HG03439 (cell line): ENCODE measurements around the gene SLC22A2.
"Not testable (repeated sequence)": the region's sequence is repeated elsewhere in the genome, so short reads cannot be mapped to it uniquely, and the experiment has no call there.

Source experiments
- ATAC-seq: cut with Tn5 transposase; IDR thresholded peaks from one replicate; pipeline ENCODE4 v1.9.1; 2021; ENCODE audit warnings: mild to moderate bottlenecking, moderate library complexity; ENCODE audit not compliant: unreplicated experiment

Gene SLC22A2

DNA sequence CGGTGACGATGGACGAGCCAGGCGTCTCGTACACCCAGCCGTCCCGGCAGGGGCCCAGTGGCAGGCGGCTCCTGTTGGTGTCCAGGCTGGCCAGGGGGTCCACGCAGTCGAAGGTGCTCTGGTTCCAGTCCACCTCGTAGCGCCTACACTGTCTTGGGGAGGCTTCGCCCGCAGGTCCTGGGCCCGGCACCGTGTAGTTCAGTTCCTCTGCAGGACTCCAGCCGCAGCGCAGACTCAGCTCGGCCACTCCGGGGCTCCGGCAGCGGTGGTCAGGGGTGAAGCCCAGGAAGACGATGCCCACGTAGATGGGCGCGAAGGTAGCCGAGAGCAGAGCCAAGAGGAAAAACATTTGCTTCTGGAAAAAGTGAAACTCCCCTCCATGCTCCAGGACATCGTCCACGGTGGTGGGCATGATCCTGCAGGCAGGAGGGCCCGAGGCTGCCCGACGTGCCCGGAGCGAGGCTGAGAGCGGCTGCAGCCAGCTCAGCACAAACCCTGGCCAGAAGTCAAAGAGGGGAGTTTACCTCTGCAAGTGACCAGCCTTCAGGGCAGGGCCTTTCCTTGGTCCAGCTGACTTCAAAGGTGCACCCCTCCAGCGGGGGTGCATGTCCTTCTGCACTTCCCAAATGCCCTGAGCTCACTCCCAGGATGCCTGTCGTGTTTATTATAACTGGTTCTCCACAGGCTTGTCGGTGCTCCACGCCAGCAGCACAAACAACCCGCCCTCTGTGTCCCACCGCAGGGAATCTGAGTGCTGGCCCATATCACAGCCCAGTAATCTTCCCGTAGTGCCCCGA lies at the start of gene SLC22A2:
SLC22A2 (minus strand) TSS at position 476 of the 797 bp plus-strand sequence; CDS start at position 412, 64 bp downstream.
- no peak for ATAC-seq

DNA sequence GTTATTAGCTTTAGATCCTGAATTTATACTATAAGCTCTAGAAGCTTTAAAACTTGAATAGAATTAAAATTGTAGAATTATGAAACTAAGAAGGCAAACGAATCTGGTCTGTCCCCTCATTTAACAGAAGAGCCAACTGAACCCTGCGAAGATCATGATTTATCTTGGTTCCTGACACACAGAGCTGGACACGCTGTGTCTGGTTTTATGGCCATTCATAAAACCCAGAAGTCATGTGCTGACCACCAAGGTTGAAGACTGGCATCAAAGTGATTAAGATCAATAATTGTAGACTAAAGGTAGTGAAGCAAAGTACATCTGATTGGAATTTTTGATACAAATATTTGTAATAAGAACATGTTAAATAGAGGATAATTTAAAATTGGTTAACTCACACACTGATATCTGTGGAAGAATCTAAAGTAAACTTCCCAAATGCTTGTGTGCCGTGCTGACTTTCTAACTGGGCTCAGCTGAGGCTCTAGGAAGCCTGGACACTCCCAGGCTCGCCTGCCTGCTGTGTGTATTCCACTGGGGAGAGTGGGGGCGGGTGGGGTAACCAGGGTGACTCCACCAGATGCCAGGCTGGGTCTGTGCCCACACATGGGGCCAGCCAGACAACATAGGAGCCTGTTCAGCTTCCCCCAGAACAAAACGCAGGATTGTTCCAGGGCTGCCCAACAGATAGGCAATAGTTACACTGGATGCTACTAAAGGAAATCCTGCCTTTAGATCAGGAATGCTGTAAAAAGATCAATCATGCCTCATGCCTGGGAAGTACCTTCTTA lies 47.5 kb upstream of the SLC22A2 start:
- no peak for ATAC-seq

DNA sequence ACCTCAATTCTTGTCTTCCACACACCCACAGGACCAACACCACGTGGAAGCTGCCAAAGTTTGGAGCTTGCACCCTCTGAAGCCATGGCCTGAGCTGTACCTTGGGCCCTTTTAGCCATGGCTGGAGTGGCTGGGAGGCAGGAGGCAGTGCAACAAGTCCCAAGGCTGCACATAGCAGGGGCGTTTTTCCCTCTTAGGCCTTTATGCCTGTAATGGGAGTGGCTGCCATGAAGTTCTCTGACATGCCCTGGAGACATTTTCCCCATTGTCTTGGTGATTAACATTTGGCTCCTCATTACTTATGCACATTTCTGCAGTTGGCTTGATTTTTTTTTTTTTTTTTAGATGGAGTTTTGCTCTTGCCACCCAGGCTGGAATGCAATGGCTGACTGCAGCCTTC lies 45.2 kb upstream of the SLC22A2 start:
- no peak for ATAC-seq

DNA sequence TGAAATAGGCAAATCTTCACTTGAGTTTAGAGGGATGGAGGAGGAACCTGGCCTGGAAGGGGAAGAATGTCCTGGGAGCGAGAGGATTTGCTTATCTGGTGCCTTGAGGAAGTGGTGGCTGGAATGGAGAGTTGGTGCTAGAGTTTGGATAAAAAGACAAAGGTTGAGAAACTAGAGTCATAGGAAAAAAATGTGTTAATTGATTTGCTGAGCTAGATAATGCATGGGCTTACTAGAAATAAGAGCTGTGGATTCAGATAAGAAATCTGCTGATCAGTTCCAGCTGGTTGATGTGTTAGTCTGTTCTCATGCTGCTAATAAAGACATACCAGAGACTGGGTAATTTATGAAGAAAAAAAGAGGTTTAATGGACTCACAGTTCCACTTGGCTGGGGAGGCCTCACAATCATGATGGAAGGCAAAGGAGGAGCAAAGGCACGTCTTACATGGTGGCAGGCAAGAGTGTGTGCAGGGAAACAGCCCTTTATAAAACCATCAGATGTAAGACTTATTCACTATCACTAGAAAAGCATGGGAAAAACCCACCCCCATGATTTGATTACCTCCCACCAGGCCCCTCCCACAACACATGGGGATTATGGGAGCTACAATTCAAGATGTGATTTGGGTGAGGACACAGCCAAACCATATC lies 43.9 kb upstream of the SLC22A2 start:
- not testable (repeated sequence) for ATAC-seq

DNA sequence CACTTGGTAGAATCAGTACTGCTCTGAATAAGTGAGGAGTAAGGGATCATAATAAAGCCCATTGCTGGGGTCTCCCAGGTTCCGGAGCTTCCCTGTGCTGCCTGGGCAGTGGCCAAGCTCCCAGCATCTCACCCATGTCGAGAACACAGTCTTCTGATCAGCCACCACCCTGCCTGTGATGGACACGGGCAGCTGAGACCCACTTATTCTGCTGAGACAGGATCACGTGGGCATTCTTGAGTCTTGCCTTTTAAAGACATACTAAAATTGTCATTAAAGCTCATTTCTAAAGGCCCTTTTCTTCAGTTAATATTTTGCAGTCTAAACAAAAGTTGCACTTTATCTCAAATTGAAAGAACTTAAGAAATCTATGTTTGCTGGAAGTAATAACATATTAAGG lies 42.7 kb upstream of the SLC22A2 start:
- no peak for ATAC-seq

DNA sequence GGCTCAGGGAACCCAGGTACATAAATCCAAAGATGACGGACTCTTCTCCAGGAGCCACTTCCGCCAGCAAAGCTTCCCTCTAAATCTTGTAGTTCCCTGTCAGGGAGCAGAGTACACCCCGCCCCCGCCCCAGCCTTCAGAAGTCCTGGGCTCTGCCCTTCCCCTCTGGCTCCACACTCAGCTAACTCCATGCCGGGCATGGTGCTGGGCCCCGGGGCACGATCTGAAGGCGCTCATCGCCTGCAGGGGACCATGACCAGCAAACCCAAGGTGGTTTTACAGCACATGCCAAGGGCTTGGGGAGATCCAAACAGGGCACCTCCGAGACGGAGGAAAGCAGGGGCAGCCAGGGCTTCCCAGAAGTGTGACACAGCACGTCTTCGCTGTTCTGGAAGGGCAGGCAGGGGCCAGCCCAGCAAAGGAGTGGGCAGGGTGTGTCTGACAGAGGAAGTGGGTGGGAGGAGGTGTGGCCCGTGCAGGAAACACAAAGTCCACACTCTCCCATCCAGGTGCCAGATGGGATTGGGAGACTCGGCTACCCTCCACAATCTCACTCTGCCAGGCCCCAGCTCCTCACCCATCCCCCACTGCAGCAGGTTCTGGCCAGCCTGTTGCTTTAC lies 41.6 kb upstream of the SLC22A2 start:
- ATAC-seq: no peak

DNA sequence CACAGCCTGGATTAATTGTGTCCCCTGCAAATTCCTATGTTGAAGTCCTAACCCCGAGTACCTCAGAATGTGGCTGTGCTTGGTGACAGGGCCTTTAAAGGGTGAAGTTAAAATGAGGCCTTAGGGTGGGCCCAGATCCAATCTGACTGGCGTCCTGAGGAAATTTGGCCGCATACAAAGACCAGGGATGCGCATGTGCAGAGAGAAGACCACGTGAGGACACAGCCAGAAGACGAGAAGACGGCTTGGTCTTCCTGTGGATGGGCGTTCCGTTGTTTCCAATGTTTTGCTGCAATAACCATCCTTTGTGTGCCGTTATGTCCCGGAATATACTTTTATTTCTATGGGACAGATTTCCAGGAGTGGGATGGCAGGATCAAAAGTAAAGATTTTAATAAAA lies 40.9 kb upstream of the SLC22A2 start:
- no peak for ATAC-seq

DNA sequence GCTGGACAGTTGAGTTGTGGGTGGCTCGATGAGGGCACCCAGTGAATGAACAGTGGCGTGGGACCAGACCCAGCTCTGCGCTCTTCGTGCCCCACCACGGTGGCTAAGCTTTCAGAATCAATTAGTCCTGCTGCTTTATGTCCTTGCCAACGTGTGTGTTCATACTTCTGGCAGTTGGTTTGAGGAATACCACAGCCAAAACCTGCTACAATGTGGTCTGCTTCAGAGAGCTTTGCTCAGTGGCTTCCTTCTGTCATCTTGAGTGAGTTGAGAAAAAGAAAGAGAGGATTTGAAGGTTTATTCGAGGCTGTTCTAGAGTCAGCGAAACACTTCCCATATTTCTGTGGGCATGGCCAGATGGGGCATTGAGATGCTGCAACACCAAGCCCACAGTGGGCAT lies 39.5 kb upstream of the SLC22A2 start:
- no peak for ATAC-seq

DNA sequence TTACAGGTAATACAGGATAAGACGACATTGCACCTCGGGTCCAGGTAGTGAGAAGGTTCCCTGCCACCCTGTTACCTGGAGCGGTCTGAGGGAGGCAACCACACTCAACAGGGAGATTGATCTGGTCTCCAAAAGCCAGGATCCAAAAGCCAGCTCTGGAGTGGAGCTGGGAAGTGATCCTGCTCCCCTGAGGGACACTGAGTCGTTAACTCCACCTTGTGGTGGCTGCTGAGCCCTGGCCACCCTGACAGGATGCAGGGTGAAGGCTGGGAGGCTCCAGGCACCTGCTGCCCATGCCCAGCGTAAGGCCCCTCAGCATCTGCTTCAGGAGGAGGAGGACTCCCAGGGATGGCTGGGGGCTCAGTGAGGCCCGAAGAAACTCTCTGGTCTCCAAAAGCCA lies 38.7 kb upstream of the SLC22A2 start:
- ATAC-seq: no peak

DNA sequence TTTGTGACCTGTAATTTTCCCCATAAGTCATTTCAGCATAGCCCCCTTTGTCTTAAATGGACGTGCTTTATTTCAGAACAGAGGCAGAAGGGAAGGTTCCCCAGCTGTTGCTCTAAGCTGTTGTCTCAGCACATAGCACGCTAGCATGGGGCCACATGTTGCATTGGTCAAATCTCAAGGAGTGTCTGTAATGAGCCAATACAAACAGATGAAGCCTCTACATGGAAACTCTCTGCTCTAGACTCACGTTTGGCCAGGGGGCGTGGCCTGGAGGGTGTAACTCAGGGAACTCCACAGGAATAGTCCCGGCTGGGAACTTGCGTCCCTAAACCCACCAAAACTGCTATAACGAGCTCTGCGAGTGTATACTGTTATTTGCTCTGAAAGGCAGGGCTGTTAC lies 35.2 kb upstream of the SLC22A2 start:
- no peak for ATAC-seq

DNA sequence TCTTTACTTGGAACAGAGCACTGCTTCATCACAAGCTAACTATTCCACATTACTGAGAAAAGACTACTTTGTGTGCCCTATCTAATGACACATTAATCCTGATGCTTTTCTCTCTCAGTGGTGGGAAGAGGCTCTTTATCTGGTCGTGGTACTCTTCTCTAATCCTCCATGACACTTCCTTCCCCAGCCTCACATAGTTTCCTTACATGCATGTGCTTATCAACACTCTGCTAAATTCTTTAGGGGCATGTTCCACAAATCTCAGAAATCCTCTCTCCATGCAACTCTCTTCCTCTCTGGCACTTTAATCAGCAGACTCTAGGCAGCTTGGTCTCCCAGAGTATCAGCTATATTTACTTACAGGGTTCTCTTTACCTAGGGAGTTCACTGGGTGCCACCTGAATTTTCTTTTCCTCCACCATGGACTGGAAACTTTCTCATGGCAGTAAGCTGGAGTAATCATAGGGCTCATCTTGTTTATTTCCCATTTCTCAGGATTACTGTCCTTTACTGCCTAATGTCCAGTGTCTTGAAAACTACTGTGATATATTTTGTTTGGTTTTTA lies 27.0 kb upstream of the SLC22A2 start:
- ATAC-seq: no peak

DNA sequence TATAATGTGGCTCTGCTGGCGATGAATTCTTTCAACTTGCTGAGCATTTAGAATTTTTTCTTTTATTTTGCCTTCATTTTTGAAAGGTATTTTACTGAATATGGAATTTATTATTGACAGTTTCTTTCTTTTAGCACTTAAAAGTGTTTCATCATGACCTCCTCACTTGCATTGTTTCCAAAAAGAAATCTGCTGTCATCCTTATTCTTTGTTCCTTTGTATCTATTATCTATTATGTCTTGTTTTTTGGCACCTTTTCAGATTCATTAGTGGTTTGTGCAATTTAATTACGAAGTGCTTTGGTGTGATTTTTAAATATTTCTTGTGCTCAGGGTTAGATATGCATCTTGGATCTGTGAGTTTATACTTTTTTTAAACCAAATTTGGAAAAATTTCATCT lies 26.0 kb upstream of the SLC22A2 start:
- ATAC-seq: no peak

DNA sequence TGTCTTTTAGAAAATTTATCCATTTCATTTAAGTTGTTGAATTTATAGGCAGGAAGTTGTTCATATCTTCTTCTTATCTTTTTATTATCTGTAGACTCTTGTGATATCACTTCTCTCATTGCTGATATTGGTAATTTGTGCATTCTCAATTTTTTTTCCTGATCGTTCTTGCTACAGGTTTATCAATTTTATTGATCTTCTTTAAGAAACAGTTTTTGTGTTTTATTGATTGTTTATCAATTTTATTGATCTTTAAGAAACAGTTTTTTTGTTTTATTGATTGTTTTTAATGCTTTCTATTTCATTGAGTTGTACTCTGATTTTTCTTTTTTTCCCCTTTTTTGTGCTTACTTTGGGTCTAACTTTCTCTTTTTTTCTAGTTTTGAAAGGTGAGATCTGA lies 23.8 kb upstream of the SLC22A2 start:
- ATAC-seq: no peak

DNA sequence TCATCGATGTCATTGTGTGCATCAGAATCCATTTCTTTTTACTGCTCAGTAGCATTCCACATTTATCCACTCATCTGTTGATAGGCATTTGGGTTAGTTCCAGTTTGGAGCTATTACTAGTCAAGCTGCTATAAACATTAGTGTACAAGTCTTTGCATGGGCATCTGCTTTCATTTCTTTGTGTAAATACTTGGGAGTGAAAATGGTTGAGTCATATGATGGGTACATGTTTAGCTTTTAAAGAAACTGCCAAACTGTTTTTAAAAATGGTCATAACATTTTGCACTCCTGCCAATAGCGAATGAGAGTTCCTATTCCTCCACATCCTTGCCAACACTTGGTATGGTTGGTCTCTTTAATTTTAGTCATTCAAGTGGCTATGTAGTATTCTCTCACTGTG lies 21.2 kb upstream of the SLC22A2 start:
- ATAC-seq: no peak

DNA sequence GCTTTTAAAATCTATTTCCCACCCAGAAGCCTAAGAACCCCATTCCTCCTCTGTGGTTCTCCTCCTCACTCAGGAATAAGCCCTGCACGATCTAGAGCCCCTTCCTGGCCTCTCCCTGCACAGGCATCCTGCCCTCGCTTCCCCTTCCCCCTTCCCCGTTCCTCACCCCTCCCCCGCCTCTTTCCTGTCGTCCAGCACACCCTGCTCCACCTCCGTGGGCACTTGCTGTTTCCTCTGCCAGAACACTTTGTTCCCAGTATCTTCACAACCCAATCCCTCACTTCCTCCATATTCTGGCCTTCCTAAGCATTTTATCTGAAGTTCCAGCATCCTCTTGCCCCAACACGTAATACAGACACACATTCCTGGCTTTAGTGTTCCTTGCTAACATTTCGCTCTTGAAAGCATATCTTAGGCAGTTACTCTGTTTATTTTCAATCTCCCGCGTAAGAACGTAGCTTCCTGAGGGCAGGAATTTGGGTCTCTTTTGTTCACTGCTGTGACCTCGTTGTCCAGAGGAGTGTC lies 20.2 kb upstream of the SLC22A2 start:
- no peak for ATAC-seq

DNA sequence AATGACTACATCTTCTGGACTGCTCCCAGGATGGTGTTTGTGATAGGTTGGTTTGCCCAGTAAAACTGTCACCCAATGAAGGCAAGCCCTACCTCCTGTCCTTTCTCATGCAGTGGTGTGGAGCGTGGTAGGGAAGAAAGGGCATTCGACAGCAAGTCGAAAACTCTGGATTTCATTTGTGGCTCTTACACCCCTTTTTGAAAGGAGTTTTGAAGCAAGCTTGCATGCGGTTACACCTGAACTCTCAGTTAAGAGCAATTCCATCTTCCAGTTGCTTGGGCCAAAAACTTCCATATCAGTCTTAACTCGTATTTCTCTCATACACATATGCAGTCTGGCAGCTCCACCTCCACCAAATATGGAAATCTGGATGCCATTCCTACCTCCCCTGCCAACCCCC lies 19.7 kb upstream of the SLC22A2 start:
- ATAC-seq: no peak

DNA sequence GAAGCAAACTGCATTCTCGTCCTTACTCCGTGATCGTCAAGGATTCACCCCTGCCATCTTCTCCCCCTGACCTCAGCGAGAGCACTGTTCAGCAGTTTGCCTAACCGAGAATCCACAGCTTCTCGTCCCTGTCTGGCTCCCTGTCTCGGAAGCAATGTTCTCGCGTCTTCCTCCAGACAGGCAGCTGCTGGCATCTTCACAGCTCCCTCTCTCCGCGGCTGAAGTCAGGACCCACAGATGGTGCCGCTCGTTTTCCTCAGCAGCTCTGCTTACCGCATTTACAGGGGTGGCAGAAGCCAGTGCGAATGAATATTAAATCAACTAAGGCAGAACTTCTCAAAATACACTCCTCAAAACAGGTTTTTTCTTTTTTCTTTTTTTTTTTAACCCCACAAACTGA lies 18.9 kb upstream of the SLC22A2 start:
- ATAC-seq: no peak

DNA sequence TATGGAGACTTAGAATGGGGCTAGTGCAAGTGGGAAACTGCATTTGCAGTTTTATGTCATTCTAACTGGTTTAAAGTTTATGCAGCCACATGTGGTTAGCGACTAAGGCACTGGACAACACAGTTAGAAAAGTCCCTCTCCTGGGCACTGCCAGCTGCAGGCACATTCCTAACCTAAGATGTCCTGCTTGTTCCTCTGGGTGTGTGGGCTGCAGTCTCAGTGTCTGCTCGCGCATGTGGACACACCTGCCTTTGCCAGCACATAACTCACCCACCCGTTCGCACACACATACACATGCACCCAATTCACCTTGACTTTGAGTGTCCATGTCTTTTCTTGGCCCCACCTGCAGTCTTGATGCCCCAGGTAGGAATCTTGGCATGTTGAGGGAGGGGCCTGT lies 18.5 kb upstream of the SLC22A2 start:
- no peak for ATAC-seq

DNA sequence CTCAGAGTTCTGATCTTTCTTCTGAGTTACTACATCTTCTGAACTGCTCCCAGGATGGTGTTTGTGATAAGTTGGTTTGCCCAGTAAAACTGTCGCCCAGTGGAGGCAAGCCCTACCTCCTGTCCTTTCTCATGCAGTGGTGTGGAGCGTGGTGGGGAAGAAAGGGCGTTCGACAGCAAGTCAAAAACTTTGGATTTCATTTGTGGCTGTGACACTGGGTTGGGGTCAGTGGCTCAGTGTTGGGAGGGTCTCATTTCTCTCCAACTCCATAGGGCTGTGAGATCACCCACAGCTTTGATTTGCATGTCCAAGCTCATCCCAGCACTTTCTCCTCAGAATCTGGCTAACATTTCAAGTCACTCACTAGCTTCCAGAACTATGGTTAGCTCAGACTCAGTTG lies 17.5 kb upstream of the SLC22A2 start:
- no peak for ATAC-seq

DNA sequence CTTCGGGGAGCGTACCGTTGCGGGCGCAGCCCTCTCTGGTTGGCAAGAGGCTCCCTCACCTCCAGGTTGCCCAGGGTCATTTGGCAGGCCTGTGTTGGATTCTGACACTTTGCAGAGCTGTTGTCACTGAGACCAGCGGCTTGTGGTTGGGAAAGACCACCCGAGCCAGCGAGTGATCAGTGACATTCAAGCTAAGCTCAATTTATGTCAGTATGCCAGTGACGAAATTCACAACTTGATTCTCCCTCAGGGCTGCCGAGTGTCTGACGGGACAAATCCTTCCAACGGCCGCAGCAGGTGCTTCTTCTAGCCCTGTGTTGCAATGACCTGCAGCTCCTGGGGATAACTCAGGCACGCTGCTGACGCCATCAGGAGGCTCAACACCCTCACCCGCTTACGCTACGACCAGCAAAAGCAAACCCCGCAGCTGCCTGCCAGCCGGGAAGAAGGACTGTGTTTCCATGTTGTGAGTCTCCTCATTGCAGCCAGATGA lies 16.9 kb upstream of the SLC22A2 start:
- no peak for ATAC-seq
